Suprapubic skin (tissue), 4 donors: ENCODE data around the gene C6orf141.

Experiments
- EP300 ChIP-seq: sonication (generic); formaldehyde crosslinking; IDR thresholded peaks from one replicate; pipeline ENCODE4 v1.6.1; 2017; ENCODE audit warnings: antibody characterized with exemption
- POLR2A ChIP-seq, 2 donors: fragments of 450-650 bp; IDR thresholded peaks; one replicate each; pipeline ENCODE4 v1.6.1; 2017; ENCODE audit warnings: antibody characterized with exemption in 2 of 2, mild to moderate bottlenecking in 2 of 2, moderate library complexity in 2 of 2
- POLR2AphosphoS5 ChIP-seq, 3 donors: sonication (generic); formaldehyde crosslinking; IDR thresholded peaks; one replicate each; pipeline ENCODE4 v1.6.1; 2017; ENCODE audit warnings: antibody characterized with exemption in 3 of 3
- TF ChIP-seq, protein P1 (sequence below), 2 donors: fragments of 200-600 bp in 1 of 2; fragments of 450-650 bp in 1 of 2; sonication (generic) in 1 of 2; IDR thresholded peaks; one replicate each; pipeline ENCODE4 v1.5.1; 2016 to 2019; ENCODE audit warnings: antibody characterized with exemption in 2 of 2, mild to moderate bottlenecking in 1 of 2, moderate library complexity in 1 of 2

DNA sequence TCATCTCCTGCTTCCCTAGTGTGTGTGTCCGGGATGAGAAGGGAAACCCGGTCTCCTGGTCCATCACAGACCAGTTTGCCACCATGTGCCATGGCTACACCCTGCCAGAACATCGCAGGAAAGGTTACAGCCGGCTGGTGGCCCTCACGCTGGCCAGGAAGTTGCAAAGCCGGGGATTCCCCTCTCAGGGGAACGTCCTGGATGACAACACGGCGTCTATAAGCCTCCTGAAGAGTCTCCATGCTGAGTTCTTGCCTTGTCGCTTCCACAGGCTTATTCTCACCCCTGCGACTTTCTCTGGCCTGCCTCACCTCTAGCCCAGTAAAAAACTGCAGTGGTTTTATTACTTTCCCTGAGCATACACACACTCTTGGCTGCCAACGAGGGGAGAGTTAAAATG, 23.9 kb upstream of the C6orf141 start:
- TF ChIP-seq, protein P1, sequence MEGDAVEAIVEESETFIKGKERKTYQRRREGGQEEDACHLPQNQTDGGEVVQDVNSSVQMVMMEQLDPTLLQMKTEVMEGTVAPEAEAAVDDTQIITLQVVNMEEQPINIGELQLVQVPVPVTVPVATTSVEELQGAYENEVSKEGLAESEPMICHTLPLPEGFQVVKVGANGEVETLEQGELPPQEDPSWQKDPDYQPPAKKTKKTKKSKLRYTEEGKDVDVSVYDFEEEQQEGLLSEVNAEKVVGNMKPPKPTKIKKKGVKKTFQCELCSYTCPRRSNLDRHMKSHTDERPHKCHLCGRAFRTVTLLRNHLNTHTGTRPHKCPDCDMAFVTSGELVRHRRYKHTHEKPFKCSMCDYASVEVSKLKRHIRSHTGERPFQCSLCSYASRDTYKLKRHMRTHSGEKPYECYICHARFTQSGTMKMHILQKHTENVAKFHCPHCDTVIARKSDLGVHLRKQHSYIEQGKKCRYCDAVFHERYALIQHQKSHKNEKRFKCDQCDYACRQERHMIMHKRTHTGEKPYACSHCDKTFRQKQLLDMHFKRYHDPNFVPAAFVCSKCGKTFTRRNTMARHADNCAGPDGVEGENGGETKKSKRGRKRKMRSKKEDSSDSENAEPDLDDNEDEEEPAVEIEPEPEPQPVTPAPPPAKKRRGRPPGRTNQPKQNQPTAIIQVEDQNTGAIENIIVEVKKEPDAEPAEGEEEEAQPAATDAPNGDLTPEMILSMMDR (IDR thresholded peaks at IDR 0.05): no peak
- TF ChIP-seq EP300 (no peak), POLR2A (IDR thresholded peaks at IDR 0.05) (no peak), POLR2AphosphoS5 (IDR thresholded peaks at IDR 0.05) (no peak)
